Spinal cord (tissue), 10 donors: Measurements from ENCODE around the gene NEUROG1. TPM values are rescaled to one million over a fixed set of nuclear protein-coding genes. Genes with fewer than 3 reads are reported as not detected.

Experiments
- DNase-seq, 6 donors: peaks; one replicate each; pipeline versions ENCODE4 v3.0.0 to v3.0.0-alpha.2; 2013 to 2015; ENCODE audit warnings: low spot score in 6 of 6, low read depth in 4 of 6
- H3K27ac ChIP-seq: one replicate; pipeline ENCODE4 v1.5.1; 2013; ENCODE audit warnings: low read depth, low read length, control low read depth
- H3K27me3 ChIP-seq: one replicate; pipeline ENCODE4 v1.6.1; 2013; ENCODE audit warnings: low read length; ENCODE audit not compliant: control insufficient read depth, insufficient read depth
- H3K36me3 ChIP-seq: one replicate; pipeline ENCODE4 v1.6.1; 2013; ENCODE audit warnings: low read length; ENCODE audit not compliant: control insufficient read depth, insufficient read depth
- H3K4me1 ChIP-seq: one replicate; pipeline ENCODE4 v1.6.1; 2013; ENCODE audit warnings: low read length; ENCODE audit not compliant: control insufficient read depth, insufficient read depth
- H3K4me3 ChIP-seq: one replicate; pipeline ENCODE4 v1.5.1; 2013; ENCODE audit warnings: low read depth, low read length, control low read depth
- H3K9me3 ChIP-seq: one replicate; pipeline ENCODE4 v1.6.1; 2013; ENCODE audit warnings: low read length; ENCODE audit not compliant: control insufficient read depth, insufficient read depth
- WGBS: methylation state at CpG from one replicate; pipeline ENCODE4 v1.1.5; 2013; ENCODE audit warnings: missing lambda C conversion rate; ENCODE audit not compliant: insufficient coverage; 5-methylcytosine and 5-hydroxymethylcytosine counted together
- polyA plus RNA-seq, 2 donors: library from polyadenylated mRNA; unstranded; fragments of 120-200 nt; gene quantifications; one replicate each; pipeline ENCODE4 v1.2.1, GENCODE V29; 2013; ENCODE audit not compliant: insufficient read length in 2 of 2
- total RNA-seq, 2 donors: library from RNA; depleted of rRNA in 1 of 2; stranded (reverse); fragments of 120-200 nt in 1 of 2; fragments of >200 nt in 1 of 2; gene quantifications; one replicate each; pipeline versions ENCODE4 v1.2.3 to v1.2.4, GENCODE V29; 2013 to 2014
- donor health status: healthy.

Gene NEUROG1
- total and polyA plus RNA-seq, 4 donors: 0.39 TPM; not detected in 3

DNA sequence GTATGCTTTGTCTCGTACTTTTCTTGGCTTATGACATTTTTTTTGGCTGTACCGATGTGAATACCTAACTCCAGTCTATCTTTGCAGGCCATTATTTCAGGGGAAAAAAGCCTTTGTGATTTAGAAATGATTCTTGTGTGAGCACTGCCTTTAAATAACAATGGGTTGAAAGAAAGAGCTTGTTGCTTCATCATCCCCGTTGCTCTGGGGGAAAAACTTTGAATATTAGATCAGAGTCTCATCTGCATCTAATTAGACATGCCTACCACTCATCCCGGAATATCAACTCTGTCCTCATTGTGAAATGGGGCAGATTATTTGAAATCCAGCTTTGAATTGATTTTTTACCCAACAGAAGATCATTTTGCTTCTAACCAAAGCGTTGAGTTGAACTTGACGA, 29.5 kb upstream of the NEUROG1 start:
- peaks cover 24% of the 10 kb centered on the region for H3K4me1 ChIP-seq
- no peak for DNase-seq
- WGBS: 100% methylated on average over 1 of the region's 6 CpGs
- H3K4me3 ChIP-seq: no peak overlapping the region
- H3K27me3 ChIP-seq: no peaks in the 10 kb centered on the region
- H3K9me3 ChIP-seq: no peaks in the 10 kb centered on the region
- H3K36me3 ChIP-seq: no peaks in the 10 kb centered on the region
- no peak overlapping the region for H3K27ac ChIP-seq

DNA sequence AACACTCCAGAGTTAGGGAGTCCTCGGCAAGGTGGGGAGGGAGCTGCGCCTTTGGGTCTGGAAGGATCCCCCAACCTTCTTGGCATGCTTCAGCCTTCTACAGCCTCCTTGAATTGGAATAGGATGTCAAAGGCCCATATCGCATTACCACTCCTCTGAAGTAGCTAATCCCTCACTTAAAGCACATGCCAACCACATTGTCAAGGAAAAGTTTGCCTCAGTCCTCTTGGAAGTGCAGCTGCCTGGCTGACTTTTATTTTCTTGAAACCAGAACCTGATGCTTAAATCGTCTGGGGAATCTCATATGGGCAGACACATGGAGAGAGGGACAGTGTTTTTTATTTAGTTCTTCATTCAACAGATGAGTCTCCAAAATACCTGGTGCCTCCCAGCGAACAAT, 28.6 kb upstream of the NEUROG1 start:
- H3K27me3 ChIP-seq: peaks cover 2% of the 10 kb centered on the region
- H3K27ac ChIP-seq: no peak overlapping the region
- H3K9me3 ChIP-seq: no peaks in the 10 kb centered on the region
- no CpG with 5 or more reads among the region's 5 CpGs for WGBS
- H3K4me3 ChIP-seq: no peak overlapping the region
- peaks cover 24% of the 10 kb centered on the region for H3K4me1 ChIP-seq
- H3K36me3 ChIP-seq: no peaks in the 10 kb centered on the region
- no peak for DNase-seq

DNA sequence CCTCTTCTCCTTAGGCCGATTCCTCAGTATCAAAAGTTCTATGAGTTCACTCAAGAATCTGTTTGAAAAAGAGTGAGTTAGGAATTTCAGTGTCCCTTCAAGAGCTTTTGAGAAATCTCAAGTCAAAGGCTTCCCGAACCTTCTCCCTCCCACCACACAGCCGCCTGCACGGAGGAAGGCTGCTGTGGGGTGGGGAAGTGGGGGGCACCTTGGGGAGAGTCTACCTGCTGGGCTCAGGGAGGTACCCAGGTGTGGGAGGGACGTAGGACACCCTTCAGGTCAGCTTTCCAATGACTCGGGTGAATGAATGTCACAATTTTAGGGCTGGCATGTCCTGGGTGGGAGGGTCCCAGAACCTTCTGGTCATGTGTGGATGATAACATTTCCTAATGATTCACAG, 25.5 kb upstream of the NEUROG1 start:
- no peak for DNase-seq
- Histone ChIP-seq H3K4me3 (no peak overlapping the region), H3K36me3 (no peaks in the 10 kb centered on the region), H3K4me1 (peaks cover 17% of the 10 kb centered on the region), H3K27me3 (peaks cover 9% of the 10 kb centered on the region), H3K27ac (no peak overlapping the region), H3K9me3 (no peaks in the 10 kb centered on the region)
- WGBS: 63% methylated on average over 1 of the region's 6 CpGs

DNA sequence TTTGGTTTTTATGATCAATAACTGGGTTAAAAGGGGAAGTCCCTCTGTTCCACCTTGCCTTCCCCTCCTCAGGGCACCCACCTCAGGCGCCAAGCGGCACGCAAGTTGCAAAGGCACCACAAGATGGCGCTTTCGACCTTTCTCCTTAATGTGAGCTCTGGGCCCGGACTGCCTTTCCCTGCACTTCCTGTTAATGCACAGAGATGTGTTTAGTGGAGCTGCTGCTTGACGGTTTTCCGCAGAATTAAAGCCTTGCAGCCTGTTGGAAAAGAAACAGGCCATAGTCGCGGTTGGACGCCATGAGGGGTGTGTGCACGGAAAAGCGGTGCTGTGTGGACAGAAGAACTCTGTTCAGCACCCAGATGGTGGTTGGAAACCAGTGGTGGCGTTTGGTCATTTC, 25.1 kb upstream of the NEUROG1 start:
- peak; percentile 76 to 97 (median 82) for DNase-seq
- Histone ChIP-seq H3K9me3 (no peaks in the 10 kb centered on the region), H3K27me3 (peaks cover 9% of the 10 kb centered on the region), H3K4me3 (no peak overlapping the region), H3K36me3 (no peaks in the 10 kb centered on the region), H3K4me1 (peaks cover 17% of the 10 kb centered on the region), H3K27ac (no peak overlapping the region)
- WGBS: 5% methylated on average over 13 of the region's 14 CpGs

DNA sequence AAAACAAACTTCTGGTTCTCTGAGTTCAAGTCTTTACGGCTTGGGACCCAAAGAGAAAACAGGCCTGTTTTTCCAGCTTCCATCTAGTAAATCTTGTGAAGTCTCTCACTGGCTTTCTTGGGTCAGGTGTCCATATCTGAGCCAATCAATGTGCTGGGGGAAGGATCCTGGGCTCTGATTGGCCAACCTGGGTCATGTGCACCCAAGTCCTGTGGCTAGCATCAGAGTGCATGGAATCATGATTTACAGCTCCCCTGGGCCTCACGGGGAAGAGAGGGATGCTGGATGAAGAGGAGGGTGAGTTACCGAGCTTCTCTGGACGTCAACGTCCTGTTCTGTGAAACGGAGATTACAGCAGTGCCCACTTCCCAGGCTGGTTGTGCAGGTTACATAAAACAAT, 23.6 kb upstream of the NEUROG1 start:
- 82% methylated on average over 6 of the region's 6 CpGs for WGBS

DNA sequence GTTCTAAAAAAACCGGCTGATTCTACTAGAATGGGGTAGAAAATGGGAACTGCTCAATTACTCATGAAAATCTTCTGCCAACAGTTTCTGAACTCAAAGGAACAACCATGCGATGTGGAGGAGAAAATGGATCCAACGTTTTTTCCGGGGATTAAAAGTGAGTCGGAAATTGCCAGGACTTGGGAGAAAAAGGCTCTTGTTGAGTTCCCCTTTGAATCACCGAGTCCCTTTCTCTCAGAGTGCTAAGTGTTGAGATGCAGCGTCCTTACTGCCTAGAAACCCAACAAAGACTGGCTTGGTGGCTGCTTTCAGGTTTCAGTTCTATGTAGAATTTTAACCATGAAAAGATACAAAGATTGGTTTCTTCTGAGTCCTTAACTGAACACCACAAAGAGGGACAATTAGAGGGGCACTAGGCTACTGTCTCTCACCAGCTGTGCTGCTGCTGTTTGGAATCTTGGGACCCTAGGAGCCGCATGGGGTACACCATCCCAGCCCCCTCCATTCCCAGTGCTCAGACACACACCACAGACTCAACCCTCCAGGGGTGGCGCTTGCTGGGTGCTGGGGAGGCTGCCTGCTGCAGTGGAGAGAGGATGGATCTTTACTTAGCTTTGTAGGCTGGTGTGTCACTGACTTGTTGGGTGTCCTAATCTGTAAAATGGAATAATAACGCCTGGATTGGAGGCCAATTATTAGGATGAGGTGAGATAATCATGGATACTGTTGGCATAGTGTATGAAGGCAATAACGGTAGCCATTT, 21.5 kb upstream of the NEUROG1 start:
- H3K27me3 ChIP-seq: peaks cover 28% of the 10 kb centered on the region
- no peaks in the 10 kb centered on the region for H3K36me3 ChIP-seq
- H3K27ac ChIP-seq: peak overlapping the region; percentile 54
- no peaks in the 10 kb centered on the region for H3K9me3 ChIP-seq
- H3K4me3 ChIP-seq: no peak overlapping the region
- H3K4me1 ChIP-seq: peaks cover 20% of the 10 kb centered on the region
- peak in 3 of 6 donors; percentile 48 to 77 (median 59) for DNase-seq
- WGBS: 66% methylated on average over 4 of the region's 11 CpGs

More for the DNA sequence above, 23.6 kb upstream of the NEUROG1 start:
- Histone ChIP-seq H3K36me3 (no peaks in the 10 kb centered on the region), H3K27me3 (peaks cover 14% of the 10 kb centered on the region), H3K9me3 (no peaks in the 10 kb centered on the region), H3K4me1 (peaks cover 17% of the 10 kb centered on the region), H3K27ac (no peak overlapping the region), H3K4me3 (no peak overlapping the region)
- DNase-seq: no peak

DNA sequence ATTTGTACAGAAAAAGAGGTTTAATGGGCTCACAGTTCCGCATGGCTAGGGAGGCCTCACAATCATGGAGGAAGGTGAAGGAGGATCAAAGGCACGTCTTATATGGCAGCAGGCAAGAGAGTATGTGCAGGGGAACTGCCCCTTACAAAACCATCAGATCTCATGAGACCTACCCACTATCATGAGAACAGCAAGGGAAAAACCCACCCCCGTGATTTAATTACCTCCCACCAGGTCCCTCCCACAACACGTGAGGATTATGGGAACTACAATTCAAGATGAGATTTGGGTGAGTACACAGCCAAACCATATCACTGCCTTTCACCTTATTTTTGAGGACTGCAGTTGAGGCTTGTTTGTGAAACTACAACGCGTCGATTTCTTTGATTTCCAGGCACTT, 20.9 kb upstream of the NEUROG1 start:
- Histone ChIP-seq H3K4me1 (peaks cover 20% of the 10 kb centered on the region), H3K9me3 (no peaks in the 10 kb centered on the region), H3K4me3 (no peak overlapping the region), H3K27me3 (peaks cover 29% of the 10 kb centered on the region), H3K27ac (peak overlapping the region; percentile 54), H3K36me3 (no peaks in the 10 kb centered on the region)
- WGBS: no CpG with 5 or more reads among the region's 7 CpGs
- DNase-seq: no peak

DNA sequence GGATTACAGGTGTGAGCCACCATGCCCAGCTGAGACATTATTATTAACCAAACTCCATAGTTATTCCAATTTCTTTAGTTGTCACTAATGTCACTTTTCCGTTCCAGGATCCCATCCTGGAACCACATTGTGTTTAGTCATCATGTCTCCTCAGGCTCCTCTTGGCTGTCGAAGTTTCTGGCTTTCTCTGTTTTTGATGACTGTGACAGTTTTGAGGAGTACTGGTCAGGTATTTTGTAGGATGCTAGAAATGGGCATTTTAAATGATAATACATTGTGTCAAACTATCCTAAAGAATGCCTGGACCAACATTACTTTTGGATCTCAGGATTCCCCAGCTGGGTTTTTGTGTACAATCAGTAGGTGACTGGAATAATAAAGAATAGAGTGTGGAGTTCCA, 19.8 kb upstream of the NEUROG1 start:
- peaks cover 13% of the 10 kb centered on the region for H3K4me1 ChIP-seq
- no peak overlapping the region for H3K27ac ChIP-seq
- no peak for DNase-seq
- peaks cover 37% of the 10 kb centered on the region for H3K27me3 ChIP-seq
- H3K9me3 ChIP-seq: no peaks in the 10 kb centered on the region
- H3K4me3 ChIP-seq: no peak overlapping the region
- no peaks in the 10 kb centered on the region for H3K36me3 ChIP-seq
- 100% methylated on average over 1 of the region's 2 CpGs for WGBS

DNA sequence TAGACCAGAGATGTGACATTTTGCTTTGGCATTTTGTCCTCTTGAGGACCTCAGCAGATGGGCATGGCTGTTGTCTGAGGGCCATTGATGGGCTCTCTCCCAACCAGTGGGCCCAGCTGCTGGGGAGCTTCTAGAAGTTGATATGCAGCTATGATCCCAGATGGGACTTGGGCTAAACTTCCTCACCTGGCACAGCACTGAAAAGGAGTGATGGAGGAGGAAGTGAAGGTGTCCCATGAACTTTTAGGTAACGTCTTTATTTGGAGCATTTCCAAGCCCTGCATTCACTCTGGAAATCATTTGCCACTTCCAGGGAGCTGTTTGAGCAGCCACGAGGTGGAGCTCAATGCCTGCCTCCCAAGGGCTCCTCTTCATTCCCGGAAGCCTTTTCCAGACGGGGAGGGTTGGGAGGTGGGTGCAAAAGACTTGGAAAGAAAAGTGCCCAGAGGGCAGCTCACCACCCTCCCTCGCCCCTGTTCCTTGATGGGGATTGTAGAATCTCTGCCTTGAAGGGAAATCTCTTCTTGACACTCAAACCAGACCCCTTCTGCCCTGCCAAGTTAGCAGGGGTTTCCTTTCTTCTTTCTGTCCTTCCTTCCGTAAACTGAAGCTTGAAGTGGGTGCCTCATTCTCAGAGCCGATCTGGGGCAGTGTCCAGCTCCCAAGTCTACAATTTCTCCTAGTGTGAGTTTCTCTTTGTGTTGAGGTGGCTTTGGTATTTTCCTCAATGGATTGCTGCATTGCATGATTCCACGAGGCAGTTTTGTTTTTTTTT, 18.1 kb upstream of the NEUROG1 start:
- H3K27me3 ChIP-seq: peaks cover 47% of the 10 kb centered on the region
- peak in 1 of 6 donors; percentile 45 for DNase-seq
- no peaks in the 10 kb centered on the region for H3K36me3 ChIP-seq
- no peak overlapping the region for H3K27ac ChIP-seq
- no peak overlapping the region for H3K4me3 ChIP-seq
- WGBS: 10% methylated on average over 3 of the region's 8 CpGs
- H3K4me1 ChIP-seq: peaks cover 13% of the 10 kb centered on the region
- no peaks in the 10 kb centered on the region for H3K9me3 ChIP-seq
